UCSD-AML1 (cell line): ENCODE measurements around the gene HIVEP1.
"Not testable (repeated sequence)": the region's sequence is repeated elsewhere in the genome, so short reads cannot be mapped to it uniquely, and the experiment has no call there.

Experiments used
- DNase-seq: peaks from one replicate; lab custom pipeline; 2025; ENCODE audit not compliant: unreplicated experiment; lab: John Stamatoyannopoulos, UW

HIVEP1 gene

DNA sequence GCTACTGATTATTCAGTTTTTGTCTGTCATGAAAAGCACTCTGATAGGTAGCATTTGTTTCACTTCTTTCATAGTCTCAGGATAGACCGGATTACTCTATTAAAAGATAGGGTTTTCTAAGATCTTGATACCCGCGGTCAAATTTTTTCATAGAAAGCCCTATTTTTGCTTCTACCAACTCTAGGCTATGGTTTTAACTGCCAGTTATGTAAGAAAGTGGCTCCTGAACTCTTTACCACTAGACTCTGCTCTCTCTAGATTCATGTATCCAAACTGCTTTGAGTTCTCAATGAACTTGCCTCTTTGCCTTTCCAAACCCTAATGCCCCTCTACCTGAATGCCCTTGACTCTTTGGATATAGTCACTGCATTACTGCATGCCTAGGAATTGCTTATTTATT, 70.3 kb downstream of the HIVEP1 start:
- no peak for DNase-seq

DNA sequence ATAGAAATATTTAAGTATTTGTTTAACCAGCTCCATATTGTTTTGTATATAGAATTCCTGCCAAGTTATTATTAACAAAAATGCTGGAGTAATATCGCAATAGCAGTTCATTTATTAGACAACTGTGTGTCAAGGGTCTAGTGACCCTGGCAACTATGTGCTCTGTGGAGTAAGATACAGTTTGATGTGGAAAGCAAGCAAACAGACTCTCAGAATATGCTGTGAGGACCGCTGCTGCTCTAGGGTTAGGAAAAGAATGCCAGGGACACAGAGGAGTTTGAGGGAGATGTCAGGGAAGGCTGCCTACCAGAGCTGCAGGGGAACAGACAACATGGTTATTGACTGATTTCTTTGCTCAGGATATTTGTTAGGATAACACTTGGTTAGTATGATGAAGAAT, 71.2 kb downstream of the HIVEP1 start:
- DNase-seq: no peak

DNA sequence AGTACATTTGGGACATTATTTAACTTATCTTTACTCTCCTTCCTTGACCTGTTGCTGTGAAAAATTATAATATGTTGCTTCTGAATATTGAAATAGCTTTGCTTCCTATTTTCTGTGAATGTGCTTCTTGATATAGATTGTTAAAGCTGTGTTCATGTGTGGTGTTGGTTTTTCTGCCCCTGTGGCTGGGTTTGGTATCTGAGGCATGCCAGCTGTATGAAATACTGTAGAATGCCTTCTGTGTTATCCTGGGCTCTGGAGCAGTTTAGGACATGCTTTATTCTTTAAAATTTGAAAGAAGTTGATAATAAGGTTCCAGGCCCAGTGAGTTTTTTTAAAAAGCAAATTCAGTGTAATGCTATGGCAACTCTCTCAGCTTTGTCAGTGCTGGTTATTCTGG, 71.7 kb downstream of the HIVEP1 start:
- no peak for DNase-seq

DNA sequence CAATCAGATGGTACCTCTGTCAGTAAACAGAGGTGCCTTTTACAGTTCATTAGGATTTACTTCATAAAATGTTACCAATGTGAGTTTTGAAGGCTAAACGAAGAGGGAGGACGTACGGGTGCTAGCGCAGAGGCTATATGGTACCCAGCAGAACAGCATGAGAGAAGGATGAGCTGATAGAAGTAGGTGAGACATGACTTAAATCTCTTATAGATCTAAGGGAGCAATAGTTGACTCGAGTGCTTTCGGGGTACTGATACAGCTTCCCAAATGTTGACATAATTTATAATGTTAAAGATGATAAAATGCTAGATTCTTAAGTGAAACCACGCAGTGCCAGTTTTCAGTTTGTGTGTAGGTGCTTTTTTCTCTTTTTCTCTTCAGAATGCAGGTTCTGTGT, 72.6 kb downstream of the HIVEP1 start:
- DNase-seq: no peak

DNA sequence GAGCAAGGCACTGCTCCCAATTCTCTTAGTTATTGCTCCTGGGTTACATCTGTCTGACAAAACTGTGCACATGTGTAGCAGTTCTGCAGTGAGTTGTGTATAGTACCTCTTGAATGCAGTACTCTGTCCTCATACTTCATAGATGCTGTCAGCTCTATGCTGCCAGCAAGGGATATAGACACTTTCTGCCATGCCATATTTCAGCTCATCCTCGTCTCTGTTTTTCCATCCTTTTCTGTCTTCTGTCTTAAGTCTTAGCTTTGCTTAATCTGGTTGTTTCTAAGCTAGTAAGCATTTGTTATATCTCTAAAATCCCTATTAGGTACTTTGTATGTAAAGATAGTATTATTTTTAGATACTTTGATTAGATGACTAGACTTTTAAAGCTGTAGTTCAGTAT, 76.4 kb downstream of the HIVEP1 start:
- no peak for DNase-seq

DNA sequence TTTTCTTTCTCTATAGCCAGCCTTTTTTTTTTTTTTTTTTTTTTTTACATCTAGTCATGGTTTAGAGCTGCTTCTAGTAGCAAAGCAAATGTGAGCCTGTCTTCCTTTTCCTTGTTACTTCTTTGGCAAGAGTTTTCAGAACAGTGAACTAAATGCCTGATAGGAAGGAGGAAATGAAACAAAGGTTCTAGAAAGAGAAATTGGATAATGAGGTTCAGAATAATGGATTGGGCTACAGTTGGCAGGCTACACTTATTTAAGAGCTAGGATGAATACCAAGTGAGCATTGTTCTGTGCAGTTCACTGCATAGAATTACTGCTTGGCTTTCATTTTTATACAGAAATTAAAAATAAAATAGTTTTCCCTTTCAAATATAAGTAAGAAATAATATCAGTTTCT, 78.6 kb downstream of the HIVEP1 start:
- DNase-seq: no peak

DNA sequence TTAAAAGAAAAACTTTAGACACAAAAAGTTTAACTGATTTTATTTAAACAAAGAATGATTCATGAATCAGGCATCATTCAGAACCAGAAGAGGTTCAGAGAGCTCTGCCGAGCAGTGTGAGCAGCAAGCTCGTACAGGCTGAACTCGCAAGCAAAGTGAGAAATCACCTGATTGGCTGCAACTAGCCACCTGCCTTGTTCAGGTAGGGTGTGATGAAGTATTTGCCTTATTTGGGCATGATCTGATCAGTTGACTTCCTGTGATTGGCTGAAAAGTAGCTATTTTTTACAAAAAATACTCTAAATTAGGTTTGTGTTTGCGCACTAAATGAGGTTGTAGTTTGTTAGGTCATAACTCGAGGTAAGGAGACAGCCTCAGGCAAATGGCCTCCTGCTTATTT, 80.7 kb downstream of the HIVEP1 start:
- no peak for DNase-seq

DNA sequence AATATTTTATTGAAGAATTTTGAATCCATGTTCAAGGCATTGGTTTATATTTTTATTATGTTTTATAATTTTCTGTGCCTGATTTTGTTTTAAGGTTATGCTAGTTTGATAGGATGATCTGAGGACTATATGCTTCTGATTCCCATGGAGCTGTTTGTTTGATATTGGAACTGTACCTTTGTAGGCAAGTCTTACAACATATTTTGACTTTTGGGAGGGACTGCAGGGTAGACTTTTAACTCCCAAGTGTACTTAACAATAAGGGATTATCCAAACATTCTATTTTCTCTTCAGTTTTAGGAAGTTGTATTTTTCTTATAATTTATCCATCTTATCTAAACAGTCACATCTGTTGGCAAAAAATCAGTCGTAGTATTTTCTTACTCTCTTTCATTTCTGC, 82.6 kb downstream of the HIVEP1 start:
- DNase-seq: no peak

DNA sequence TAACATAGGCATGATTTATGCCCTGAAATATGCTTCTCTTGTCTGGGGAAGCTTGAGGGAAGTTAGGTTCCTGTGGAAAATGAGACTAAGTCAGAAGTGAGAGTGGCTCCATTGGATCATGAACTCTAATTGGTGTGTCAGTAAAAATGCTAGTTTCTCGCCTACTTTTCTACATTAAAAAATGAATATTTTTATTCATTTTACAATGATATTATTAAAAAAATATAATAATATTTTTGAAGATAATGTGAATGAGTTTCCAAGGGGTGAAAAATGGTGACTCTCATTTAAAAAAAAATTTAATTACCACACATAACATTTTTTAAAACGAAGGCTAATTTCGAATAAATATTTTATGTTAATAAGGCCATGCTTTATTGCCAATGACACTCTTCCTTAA, 84.2 kb downstream of the HIVEP1 start:
- no peak for DNase-seq

DNA sequence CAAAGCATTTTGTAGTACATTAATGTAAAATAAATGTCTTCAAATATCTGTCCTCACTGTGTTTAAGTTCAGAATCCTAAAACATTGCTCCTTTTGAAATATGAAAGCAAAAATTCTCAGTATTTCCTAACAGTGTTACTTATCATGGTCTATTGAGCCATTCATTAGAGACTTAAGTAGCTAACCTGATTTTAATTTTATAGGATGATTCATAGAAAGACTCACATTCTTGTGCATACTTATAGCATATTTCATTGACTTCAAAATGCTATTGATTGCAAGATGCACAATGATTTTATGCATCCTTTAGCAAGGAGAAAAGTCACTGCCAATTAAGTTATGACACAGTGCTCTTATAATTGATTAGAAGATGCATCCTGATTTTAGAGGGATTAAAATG, 85.7 kb downstream of the HIVEP1 start:
- DNase-seq: no peak

DNA sequence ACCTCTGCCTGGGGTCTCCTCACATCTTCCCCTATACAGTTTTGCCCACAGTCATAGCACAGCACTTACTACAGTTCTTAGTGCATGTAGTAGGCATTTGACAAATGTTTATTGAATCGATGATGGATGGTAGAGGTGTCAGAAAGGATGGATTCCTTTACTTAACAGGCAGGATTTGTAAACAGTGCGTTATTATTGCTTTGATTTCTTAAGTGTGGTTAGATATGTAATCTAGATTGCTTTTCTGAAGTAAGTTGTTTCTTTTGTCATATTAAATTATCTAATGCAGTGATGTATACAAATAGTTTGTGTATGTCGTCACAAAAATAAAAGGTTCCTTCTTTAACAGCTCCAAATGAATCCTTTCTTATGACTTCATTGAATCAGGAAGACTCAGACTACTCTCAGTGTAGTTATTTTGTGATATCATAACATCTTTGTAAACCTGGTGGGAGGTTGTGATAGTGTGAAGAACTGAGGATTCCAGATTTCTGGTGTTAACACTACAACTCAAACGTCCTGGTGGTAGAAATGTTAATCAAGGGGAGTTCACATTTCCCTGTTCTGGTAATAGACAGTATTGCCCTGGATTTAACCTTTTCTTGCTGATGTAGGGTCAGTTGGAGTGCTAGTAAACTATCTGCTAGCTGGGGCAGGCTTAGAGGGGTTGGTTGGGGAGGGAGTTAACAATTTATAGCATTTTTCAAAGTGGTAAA, 87.7 kb downstream of the HIVEP1 start:
- DNase-seq: no peak

DNA sequence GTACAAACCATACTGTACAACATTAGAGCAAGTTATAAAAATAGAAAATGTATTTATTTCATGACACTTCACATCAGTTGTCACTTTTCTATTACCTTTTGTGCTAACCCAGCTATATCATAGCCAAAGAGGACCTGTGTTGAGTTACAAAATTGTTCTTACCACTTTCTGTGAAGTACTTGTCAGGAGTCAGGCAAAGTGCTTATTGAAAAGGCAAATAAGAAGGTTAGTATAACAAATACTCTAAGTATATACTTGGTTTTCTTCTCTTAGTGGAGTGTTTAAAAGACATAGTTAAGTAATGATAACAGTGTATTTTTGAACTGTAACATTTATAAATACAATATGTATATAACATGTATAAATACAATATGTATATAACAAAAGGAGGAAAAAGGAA, 88.9 kb downstream of the HIVEP1 start:
- no peak for DNase-seq

DNA sequence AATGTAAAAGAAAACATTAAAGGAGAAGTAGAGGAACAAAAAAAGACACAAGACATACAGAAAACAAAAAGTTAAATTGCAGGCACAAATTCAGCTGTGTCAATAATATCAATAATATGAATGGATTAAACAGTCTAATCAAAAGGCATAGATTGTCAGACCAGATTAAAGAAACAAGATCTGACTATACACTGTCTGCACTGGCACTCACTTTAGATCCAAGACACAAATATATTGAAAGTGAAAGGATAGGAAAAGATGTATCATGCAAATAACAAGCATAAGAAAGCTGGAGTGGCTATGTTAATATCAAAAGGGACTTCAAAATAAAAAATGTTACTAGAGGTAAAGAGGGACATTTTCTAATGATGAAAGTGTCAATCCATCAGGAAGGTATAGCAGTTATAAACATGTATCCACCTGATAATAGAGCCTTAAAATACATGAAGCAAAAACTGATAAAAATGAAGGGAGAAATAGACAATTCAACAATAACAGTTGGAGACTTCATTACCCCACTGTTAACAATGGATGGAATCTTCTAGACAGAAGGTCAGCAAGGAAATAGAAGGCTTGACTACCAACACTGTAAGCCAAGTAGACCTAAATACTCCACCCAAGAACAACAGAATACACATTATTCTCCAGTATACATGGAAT, 89.7 kb downstream of the HIVEP1 start:
- no peak for DNase-seq

DNA sequence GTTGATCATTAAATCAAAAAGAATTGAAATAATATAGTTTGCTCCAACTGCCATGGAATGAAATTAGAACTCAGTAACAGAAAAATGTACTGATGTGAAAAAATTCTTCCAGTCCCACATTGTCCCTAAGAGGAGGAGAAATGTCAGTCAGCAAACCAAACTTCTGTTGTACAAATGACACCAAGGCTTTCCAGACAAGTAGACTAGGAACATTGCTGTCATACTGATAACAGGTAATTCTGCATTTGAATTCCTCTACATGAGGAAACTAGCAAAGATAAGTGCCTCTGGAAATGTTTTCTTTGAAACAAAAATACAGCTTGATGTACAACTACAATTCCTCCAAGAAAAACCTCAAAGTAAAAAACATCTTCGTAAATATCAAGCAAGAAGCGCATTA, 90.2 kb downstream of the HIVEP1 start:
- no peak for DNase-seq

DNA sequence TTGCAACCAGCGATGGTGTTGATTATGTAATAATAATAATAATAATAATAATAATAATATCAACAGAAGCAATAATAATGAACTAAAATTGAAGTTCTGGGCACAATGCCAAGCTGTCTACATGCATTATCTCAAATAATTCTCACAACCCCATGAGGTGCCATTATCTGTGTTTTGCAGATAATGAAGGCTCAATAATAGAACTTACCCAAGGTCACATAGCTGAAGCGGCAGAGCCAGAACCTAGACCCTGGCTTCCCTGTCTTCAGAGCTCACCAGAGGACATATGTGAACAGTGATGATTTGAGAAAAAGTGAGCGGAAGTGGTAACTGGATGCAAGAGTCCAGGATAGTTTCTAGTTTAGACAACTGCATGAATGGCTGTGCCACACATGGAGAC, 91.0 kb downstream of the HIVEP1 start:
- DNase-seq: no peak

DNA sequence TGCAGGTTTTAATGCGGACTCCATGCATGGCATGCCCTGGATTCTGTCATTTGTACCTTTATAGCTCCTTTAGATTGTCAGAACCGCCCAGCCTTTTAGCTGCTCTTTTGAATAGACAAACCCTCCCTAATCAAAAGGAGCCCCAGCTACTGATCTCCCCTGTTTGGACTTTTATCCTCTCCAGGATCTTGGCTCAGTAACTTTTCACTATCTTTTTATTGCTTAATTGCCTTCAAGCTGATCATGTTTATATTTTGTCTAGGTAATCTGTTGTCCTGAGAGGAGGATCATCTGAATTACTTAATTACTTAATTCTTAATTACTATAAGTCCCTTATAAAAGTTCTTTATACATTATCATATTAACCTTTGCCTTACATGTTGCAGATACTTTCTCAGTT, 93.2 kb downstream of the HIVEP1 start:
- DNase-seq: no peak

DNA sequence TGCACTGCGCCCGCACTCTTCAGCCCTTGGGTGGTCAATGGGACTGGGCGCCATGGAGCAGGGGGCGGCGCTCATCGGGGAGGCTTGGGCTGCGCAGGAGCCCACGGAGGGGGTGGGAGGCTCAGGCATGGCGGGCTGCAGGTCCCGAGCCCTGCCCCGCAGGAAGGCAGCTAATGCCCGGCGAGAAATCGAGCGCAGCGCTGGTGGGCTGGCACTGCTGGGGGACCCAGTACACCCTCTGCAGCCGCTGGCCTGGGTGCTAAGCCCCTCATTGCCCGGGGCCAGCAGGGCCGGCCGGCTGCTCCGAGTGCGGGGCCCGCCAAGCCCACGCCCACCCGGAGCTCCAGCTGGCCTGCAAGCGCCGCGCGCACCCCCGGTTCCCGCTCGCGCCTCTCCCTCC, 96.3 kb downstream of the HIVEP1 start:
- not testable (repeated sequence) for DNase-seq

DNA sequence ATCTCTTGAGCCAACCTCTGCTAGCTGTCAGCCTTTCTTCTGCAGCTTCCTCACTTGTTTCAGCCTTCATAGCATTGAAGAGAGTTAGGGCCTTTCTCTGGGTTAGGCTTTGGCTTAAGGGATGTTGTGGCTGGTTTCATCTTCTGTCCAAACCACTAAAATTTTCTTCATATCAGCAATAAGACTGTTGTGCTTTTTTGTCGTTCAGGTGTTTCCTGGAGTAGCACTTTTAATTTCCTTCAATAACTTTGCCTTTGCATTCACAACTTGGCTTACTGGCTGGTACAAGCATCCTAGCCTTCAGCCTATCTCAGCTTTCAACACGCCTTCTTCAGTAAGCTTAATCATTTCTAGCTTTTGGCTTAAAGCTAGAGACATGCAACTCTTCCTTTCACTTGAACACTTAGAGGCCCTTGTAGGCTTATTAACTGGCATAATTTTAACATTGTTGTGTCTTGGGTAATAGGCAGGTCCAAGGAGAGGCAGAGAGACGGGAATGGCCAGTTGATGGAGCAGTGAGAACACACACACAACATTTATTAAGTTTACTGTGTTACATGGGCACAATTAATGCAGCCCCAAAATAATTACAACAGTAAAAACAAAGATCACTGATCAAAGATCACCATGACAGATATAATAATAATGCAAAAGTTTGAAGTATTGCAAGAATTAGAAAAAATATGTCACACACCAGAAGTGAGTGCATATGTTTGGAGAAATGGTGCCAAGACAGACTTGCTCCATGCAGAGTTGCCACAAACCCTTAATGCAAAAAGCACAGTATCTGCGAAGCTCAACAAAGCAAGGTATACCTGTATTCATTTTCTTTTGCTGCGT, 98.6 kb downstream of the HIVEP1 start:
- DNase-seq: no peak

DNA sequence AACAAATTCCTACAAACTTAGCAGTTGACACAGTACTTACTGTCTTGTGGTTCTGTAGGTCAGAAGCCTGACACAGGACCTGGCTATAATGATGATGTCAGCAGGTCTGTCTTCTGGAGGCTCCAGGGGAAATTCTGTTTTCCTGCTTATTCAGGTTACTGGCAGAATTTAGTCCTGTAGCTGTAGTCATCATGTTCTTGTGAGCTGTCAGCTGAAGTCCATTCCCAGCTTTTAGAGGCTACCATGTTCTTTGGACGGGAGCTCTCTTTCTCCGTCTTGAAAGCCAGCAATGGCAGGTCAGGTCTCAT, 99.2 kb downstream of the HIVEP1 start:
- no peak for DNase-seq

DNA sequence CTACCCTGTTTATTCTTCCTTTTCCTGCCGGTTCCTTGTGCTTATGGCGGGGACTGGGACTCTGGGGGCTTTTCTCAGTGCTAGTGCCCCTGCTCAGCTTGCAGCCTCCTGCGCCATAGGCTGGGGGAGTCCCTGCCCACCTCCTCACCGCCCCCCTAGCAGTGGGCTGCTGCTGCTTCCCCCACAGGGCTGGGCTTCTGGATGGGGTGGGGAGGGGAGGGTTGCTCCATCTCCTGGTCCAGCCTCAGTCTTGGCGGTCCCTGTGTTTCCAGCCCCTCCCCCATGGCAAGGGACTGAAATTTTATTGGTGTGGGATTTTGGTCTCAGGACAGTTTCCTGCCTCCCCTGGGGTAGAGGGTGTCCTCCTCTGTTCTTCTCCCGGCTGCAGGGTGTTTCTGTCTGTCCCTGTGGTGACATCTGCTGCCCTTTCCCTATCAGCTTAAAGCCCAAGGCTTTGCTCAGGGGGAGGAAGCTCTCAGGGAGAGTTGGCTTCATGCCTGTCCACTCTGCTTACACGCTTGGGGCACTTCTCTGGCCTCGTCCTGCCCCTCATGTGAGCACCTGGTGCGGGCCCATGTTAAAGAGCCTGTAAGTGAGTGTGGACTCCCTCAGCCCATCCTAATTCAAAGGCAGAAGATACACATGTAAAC, 100.6 kb downstream of the HIVEP1 start:
- DNase-seq: no peak

DNA sequence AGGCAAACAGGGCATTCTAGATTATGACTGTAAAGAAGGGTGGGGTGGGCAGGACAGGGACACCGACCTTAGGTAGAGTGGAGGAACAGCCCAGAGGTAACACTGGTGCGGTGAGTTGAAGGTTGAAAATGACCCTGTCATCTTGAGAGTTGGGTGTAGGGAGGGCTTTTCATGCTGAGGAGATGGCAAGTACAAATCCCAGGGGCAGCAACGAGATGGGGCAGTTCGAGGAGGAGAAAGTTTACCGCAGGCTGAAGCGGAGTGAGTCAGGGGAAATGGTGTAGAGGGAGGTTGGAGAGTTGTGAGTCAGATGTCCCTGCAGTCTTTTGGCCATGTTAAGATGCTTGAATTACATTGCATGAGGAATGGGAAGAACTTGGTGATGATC, 101.1 kb downstream of the HIVEP1 start:
- no peak for DNase-seq

DNA sequence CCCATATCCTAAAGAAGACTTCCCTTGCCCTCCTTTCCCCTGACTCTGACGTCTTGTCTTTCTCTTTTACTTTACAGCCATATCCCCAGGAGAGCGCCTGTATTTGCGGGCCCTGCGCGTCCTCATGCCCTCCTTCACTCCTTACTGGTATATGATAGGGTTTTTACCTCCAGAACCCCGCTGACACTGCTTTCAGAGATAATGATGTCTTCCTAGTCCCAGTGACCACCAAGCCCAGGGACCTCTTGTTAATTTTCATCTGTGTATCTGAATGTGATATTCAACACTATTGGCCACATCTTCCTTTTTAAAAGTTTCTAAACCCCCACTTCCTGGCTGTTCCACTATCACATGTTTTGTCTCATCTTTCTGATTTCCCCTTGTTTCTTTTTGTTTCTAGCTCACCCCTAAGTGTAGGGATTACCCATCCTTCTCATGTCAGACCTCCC, 102.0 kb downstream of the HIVEP1 start:
- DNase-seq: no peak
